ENCODE results near the gene CHRM4.

DNA sequence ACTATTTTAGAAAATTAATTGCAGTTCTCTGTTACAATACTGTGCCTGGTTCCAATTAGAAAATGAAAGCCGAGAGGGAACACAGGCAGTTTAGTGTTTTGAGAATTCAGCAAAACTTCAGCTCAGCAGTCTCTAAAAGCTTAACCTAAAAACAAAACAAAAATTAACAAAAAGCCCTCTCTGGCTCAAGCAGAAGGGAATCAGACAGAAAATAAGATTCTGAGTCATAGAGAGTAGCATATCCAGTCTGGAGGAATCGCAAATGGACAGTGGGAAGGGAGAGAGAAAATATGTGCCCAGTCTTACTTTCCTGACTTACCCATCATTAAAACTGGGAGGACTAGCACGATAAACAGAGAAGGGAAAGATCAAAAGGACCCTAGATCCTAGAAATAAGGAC, 38.1 kb upstream of the CHRM4 start:
- TF ChIP-seq CHD2 (IDR thresholded peaks at IDR 0.05; ENCODE audit: low read depth, low read length) (no peak), SP140L (CRISPR knock-in tag; IDR thresholded peaks at IDR 0.05; ENCODE audit: borderline replicate concordance) (no peak)
